BJ (cell line): ENCODE data around the gene WNT5B. TPM values are rescaled to one million over a fixed set of nuclear protein-coding genes. Genes with fewer than 3 reads are reported as not detected.

Experiments used
- CTCF ChIA-PET: fragments of 350-600 bp; formaldehyde crosslinking; extraction: SDS; loops from one replicate; lab custom pipeline; 2021; ENCODE audit warnings: antibody characterized with exemption, inconsistent platforms; lab: Yijun Ruan, JAX
- POLR2A ChIA-PET: fragments of 300-600 bp; sonication (Branson Sonifier 250); formaldehyde crosslinking; extraction: SDS; loops from one replicate; lab custom pipeline; 2021; ENCODE audit warnings: antibody characterized with exemption; lab: Charles Lee
- DNase-seq: peaks from one replicate; pipeline ENCODE4 v3.0.0-alpha.2; 2011; ENCODE audit warnings: low read depth
- H3K27me3 ChIP-seq: 2 replicates; pipeline ENCODE4 v1.6.0; 2011; ENCODE audit warnings: low read length; ENCODE audit not compliant: control insufficient read depth, insufficient read depth
- H3K36me3 ChIP-seq: 2 replicates; pipeline ENCODE4 v1.5.1; 2011; ENCODE audit warnings: low read length; ENCODE audit not compliant: control insufficient read depth, insufficient read depth
- H3K4me3 ChIP-seq: 2 replicates; pipeline ENCODE4 v1.5.1; 2011; ENCODE audit warnings: low read depth, mild to moderate bottlenecking, control low read depth, low read length
- polyA plus RNA-seq: library from polyadenylated mRNA; depleted of rRNA; stranded (reverse); fragments of >200 nt; gene quantifications from 2 replicates; pipeline ENCODE4 v1.2.3, GENCODE V29; 2011
- TF ChIP-seq, protein P1 (sequence below): IDR thresholded peaks from 2 replicates; pipeline ENCODE4 v1.5.1; 2011; ENCODE audit warnings: low read depth, mild to moderate bottlenecking, control low read depth, inconsistent platforms, low read length, moderate library complexity; ENCODE audit not compliant: insufficient read depth

The WNT5B gene
- polyA plus RNA-seq, 1 experiment = 57.3 TPM

DNA sequence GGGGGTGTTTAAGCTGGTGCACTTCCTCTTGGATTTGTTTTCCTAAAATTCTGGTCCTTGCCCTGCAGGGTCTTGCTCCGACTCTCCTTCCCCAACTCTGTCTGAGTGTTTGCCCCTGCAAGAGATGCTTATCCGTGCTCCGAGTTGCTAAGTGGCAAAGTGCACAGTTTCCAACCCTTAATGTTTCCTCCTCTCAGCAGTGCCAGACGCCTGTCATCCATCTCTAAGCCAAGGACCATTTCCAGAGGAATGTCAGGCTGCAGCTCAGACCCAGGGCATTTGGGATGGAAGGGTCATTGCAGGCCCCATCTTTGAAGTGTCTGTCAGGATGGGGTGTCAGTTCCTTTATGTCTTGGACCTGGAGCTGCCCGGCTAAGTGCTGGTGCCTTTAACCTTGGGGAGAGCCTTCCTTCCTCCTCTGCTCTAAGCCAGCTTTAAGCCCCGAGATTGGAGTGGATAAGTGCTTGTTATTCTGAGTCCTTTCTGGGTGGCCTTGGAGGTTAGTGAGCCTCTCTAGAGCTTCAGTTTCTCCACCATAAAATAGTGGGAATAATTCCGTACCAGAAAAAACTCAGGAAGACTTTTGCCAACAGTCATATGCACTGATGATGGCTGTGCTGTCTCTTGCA is 15.0 kb downstream of the WNT5B start:
- TF ChIP-seq, protein P1, sequence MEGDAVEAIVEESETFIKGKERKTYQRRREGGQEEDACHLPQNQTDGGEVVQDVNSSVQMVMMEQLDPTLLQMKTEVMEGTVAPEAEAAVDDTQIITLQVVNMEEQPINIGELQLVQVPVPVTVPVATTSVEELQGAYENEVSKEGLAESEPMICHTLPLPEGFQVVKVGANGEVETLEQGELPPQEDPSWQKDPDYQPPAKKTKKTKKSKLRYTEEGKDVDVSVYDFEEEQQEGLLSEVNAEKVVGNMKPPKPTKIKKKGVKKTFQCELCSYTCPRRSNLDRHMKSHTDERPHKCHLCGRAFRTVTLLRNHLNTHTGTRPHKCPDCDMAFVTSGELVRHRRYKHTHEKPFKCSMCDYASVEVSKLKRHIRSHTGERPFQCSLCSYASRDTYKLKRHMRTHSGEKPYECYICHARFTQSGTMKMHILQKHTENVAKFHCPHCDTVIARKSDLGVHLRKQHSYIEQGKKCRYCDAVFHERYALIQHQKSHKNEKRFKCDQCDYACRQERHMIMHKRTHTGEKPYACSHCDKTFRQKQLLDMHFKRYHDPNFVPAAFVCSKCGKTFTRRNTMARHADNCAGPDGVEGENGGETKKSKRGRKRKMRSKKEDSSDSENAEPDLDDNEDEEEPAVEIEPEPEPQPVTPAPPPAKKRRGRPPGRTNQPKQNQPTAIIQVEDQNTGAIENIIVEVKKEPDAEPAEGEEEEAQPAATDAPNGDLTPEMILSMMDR = no peak
- CTCF ChIA-PET = interaction anchor here (1.0 to 3.3 kb wide), 7 partner anchors 9 to 526 kb away, joined by 3 to 28 read pairs (median 6); no protein-coding TSS in a partner anchor
- POLR2A ChIA-PET = no interaction called here
- Histone ChIP-seq H3K27me3 (no peaks in the 10 kb centered on the region), H3K4me3 (no peak overlapping the region), H3K36me3 (peaks cover 13% of the 10 kb centered on the region)
- no peak for DNase-seq

DNA sequence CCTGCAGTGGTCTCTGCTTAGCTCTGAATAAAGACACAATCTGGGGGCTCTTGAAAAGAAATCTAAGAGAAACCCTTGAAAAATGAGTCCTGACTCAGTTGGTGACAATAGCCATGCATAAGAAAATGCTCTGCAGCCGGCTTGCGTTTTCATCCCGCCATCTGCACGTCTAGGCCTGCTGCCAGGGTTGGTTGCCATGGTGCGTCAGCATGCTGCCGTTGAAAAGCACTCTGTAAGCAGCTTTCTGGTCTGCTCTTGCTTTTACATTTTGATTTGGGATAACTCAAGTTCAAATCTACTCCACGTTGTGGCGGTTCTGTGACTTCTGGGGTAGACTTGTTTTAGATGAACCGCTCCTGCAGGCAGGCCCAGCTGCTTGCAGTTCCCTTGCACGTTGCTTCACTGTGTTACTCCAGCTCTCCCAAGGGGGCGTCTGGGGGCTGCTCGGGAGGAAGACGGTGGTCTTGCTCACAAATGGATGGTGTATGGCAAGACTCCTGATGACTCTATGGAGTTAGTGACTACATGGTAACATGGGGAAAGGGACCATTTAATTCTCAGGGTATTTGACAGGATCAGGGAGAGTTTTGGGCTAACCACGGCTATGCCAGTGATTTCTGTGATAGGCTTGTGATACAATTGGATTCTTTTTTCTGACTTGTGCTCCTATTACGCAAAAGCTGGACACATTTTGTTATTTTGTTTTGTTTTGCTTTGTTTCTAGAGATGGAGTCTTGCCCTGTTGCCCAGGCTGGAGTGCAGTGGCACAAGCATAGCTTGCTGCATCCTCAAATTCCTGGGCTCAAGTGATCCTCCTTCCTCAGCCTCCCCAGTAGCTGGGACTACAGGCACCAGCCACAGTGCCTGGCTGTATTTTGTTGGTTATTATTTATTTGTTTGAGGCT is 15.8 kb downstream of the WNT5B start:
- CTCF ChIA-PET = interaction anchor here (0.9 to 3.3 kb wide), 7 partner anchors 8 to 527 kb away, joined by 3 to 28 read pairs (median 6); no protein-coding TSS in a partner anchor
- TF ChIP-seq, protein P1 = no peak
- H3K36me3 ChIP-seq = peaks cover 12% of the 10 kb centered on the region
- peak; percentile 56 for DNase-seq
- POLR2A ChIA-PET = no interaction called here
- no peaks in the 10 kb centered on the region for H3K27me3 ChIP-seq
- H3K4me3 ChIP-seq = no peak overlapping the region

DNA sequence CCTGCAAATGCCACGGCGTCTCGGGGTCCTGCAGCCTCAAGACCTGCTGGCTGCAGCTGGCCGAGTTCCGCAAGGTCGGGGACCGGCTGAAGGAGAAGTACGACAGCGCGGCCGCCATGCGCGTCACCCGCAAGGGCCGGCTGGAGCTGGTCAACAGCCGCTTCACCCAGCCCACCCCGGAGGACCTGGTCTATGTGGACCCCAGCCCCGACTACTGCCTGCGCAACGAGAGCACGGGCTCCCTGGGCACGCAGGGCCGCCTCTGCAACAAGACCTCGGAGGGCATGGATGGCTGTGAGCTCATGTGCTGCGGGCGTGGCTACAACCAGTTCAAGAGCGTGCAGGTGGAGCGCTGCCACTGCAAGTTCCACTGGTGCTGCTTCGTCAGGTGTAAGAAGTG is 16.8 kb downstream of the WNT5B start:
- Histone ChIP-seq H3K36me3 (peaks cover 10% of the 10 kb centered on the region), H3K27me3 (no peaks in the 10 kb centered on the region), H3K4me3 (no peak overlapping the region)
- ChIA-PET POLR2A (no interaction called here), CTCF (interaction anchor here (0.9 to 3.3 kb wide), 5 partner anchors 9 to 145 kb away, joined by 3 to 28 read pairs (median 6); no protein-coding TSS in a partner anchor)
- TF ChIP-seq, protein P1 = no peak
- no peak for DNase-seq

DNA sequence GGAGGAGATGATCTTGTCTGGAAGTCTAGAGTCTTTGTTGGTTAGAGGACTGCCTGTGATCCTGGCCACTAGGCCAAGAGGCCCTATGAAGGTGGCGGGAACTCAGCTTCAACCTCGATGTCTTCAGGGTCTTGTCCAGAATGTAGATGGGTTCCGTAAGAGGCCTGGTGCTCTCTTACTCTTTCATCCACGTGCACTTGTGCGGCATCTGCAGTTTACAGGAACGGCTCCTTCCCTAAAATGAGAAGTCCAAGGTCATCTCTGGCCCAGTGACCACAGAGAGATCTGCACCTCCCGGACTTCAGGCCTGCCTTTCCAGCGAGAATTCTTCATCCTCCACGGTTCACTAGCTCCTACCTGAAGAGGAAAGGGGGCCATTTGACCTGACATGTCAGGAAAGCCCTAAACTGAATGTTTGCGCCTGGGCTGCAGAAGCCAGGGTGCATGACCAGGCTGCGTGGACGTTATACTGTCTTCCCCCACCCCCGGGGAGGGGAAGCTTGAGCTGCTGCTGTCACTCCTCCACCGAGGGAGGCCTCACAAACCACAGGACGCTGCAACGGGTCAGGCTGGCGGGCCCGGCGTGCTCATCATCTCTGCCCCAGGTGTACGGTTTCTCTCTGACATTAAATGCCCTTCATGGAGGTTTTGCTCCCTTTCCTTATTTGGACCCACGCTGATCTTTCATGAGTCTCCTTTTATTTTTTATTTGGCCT is 17.7 kb downstream of the WNT5B start:
- DNase-seq = no peak
- ChIA-PET CTCF (interaction anchor here (1.5 to 4.8 kb wide), 2 partner anchors 12 to 144 kb away, joined by 6 to 45 read pairs; no protein-coding TSS in a partner anchor), POLR2A (no interaction called here)
- Histone ChIP-seq H3K27me3 (no peaks in the 10 kb centered on the region), H3K36me3 (peaks cover 10% of the 10 kb centered on the region), H3K4me3 (no peak overlapping the region)
- TF ChIP-seq, protein P1 = no peak

DNA sequence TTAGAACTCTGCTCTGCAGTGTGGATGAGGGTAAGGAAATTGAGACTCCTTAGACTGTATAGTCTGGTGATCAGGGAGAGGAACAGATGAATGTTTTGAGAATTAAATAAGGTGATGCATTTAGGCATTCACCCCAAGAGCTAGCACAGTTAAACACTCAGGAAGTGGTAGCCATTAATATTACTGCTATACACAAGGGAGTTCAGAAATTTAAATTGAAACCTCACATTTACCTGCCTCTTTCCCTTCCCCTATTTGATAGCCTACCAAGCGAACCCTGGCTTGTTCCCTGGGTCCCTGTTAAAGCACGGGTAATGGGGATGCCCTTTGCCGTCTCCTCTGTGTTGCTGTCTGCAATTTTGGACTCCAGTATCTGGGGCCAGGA is 18.2 kb downstream of the WNT5B start:
- Histone ChIP-seq H3K36me3 (peaks cover 10% of the 10 kb centered on the region), H3K4me3 (no peak overlapping the region), H3K27me3 (no peaks in the 10 kb centered on the region)
- POLR2A ChIA-PET = no interaction called here
- TF ChIP-seq, protein P1 = no peak
- CTCF ChIA-PET = interaction anchor here (1.5 to 4.8 kb wide), 2 partner anchors 12 to 143 kb away, joined by 6 to 45 read pairs; no protein-coding TSS in a partner anchor
- no peak for DNase-seq
